Panc1 (cell line): ENCODE measurements around the gene DDIT3.

Source experiments
- CTCF ChIP-seq: fragments of 450-650 bp; IDR thresholded peaks from 2 replicates; pipeline ENCODE4 v1.5.1; 2017; ENCODE audit warnings: mild to moderate bottlenecking
- POLR2AphosphoS5 ChIP-seq: IDR thresholded peaks from 2 replicates; pipeline ENCODE4 v1.6.1; 2012; ENCODE audit warnings: mild to moderate bottlenecking, low read depth, low read length, moderate library complexity
- REST ChIP-seq, 2 experiments: IDR thresholded peaks; 2 replicates each; pipeline ENCODE4 v1.6.1; 2011 to 2012; ENCODE audit warnings: low read depth in 2 of 2, control low read depth in 1 of 2, low read length in 1 of 2, mild to moderate bottlenecking in 1 of 2, moderate library complexity in 1 of 2; ENCODE audit not compliant: insufficient read depth in 1 of 2
- SIN3A ChIP-seq: IDR thresholded peaks from 2 replicates; pipeline ENCODE4 v1.6.1; 2012; ENCODE audit warnings: low read depth, mild to moderate bottlenecking, low read length, moderate library complexity, borderline replicate concordance; ENCODE audit not compliant: insufficient read depth
- TCF7L2 ChIP-seq: IDR thresholded peaks from 2 replicates; pipeline ENCODE4 v1.6.1; 2011; ENCODE audit warnings: mild to moderate bottlenecking, low read depth, low read length, inconsistent platforms

GRCh38 chr12:57491393-57492280 lies 28.7 kb downstream of the DDIT3 start:
- TF ChIP-seq POLR2AphosphoS5 (no peak), CTCF (peak; percentile 39; the same call in 1 of the 2 replicates), REST (IDR thresholded peaks at IDR 0.05; ENCODE audit: insufficient read depth in 1 of 2, low read depth in 2 of 2, low read length in 1 of 2) (no peak), TCF7L2 (no peak), SIN3A (no peak)
